BE2C (cell line): ENCODE results near the gene E2F6.

Experiments used
- DNase-seq: peaks from one replicate; pipeline ENCODE4 v3.0.0-alpha.2; 2020
- H3K27me3 ChIP-seq: fragments of 250-450 bp; sonication (Bioruptor Pico); 2 replicates; pipeline ENCODE4 v1.5.1; 2020; ENCODE audit warnings: mild to moderate bottlenecking
- H3K36me3 ChIP-seq: fragments of 250-450 bp; sonication (Bioruptor Pico); 2 replicates; pipeline ENCODE4 v1.5.1; 2020; ENCODE audit warnings: mild to moderate bottlenecking
- H3K4me1 ChIP-seq: fragments of 250-450 bp; sonication (Bioruptor Pico); 2 replicates; pipeline ENCODE4 v1.5.1; 2020
- H3K4me3 ChIP-seq: 2 replicates; pipeline ENCODE4 v1.5.1; 2011; ENCODE audit warnings: low read depth, low read length
- H3K9me3 ChIP-seq: fragments of 250-450 bp; sonication (Bioruptor Pico); 2 replicates; pipeline ENCODE4 v1.5.1; 2020
- TF ChIP-seq, protein P1 (sequence below): IDR thresholded peaks from 2 replicates; pipeline ENCODE4 v1.5.1; 2012; ENCODE audit warnings: mild to moderate bottlenecking, low read depth, low read length

Gene E2F6

GRCh38 chr2:11498543-11499034, 32.6 kb upstream of the E2F6 start:
- no peaks in the 10 kb centered on the region for H3K27me3 ChIP-seq
- TF ChIP-seq, protein P1, sequence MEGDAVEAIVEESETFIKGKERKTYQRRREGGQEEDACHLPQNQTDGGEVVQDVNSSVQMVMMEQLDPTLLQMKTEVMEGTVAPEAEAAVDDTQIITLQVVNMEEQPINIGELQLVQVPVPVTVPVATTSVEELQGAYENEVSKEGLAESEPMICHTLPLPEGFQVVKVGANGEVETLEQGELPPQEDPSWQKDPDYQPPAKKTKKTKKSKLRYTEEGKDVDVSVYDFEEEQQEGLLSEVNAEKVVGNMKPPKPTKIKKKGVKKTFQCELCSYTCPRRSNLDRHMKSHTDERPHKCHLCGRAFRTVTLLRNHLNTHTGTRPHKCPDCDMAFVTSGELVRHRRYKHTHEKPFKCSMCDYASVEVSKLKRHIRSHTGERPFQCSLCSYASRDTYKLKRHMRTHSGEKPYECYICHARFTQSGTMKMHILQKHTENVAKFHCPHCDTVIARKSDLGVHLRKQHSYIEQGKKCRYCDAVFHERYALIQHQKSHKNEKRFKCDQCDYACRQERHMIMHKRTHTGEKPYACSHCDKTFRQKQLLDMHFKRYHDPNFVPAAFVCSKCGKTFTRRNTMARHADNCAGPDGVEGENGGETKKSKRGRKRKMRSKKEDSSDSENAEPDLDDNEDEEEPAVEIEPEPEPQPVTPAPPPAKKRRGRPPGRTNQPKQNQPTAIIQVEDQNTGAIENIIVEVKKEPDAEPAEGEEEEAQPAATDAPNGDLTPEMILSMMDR = no peak
- H3K4me3 ChIP-seq = peak overlapping the region; percentile 14

GRCh38 chr2:11495844-11496681, 30.1 kb upstream of the E2F6 start:
- DNase-seq = peak; percentile 51
- Histone ChIP-seq H3K27me3 (no peaks in the 10 kb centered on the region), H3K4me1 (peaks cover 29% of the 10 kb centered on the region), H3K9me3 (no peaks in the 10 kb centered on the region), H3K4me3 (peak overlapping the region; percentile 48), H3K36me3 (no peaks in the 10 kb centered on the region)
- TF ChIP-seq, protein P1 = no peak

More at GRCh38 chr2:11498543-11499034, 32.6 kb upstream of the E2F6 start:
- Histone ChIP-seq H3K36me3 (no peaks in the 10 kb centered on the region), H3K9me3 (no peaks in the 10 kb centered on the region), H3K4me1 (peaks cover 15% of the 10 kb centered on the region)
- DNase-seq = peak; percentile 59

GRCh38 chr2:11494310-11494709, 28.3 kb upstream of the E2F6 start:
- no peaks in the 10 kb centered on the region for H3K27me3 ChIP-seq
- TF ChIP-seq, protein P1 = no peak
- H3K4me3 ChIP-seq = no peak overlapping the region
- DNase-seq = no peak
- H3K4me1 ChIP-seq = peaks cover 26% of the 10 kb centered on the region
- no peaks in the 10 kb centered on the region; the same call in 1 of the 2 replicates for H3K9me3 ChIP-seq
- no peaks in the 10 kb centered on the region for H3K36me3 ChIP-seq

GRCh38 chr2:11493282-11493681, 27.3 kb upstream of the E2F6 start:
- DNase-seq = no peak
- Histone ChIP-seq H3K27me3 (no peaks in the 10 kb centered on the region), H3K36me3 (no peaks in the 10 kb centered on the region), H3K9me3 (no peaks in the 10 kb centered on the region; the same call in 1 of the 2 replicates), H3K4me1 (peaks cover 18% of the 10 kb centered on the region), H3K4me3 (no peak overlapping the region)
- TF ChIP-seq, protein P1 = no peak

DNA sequence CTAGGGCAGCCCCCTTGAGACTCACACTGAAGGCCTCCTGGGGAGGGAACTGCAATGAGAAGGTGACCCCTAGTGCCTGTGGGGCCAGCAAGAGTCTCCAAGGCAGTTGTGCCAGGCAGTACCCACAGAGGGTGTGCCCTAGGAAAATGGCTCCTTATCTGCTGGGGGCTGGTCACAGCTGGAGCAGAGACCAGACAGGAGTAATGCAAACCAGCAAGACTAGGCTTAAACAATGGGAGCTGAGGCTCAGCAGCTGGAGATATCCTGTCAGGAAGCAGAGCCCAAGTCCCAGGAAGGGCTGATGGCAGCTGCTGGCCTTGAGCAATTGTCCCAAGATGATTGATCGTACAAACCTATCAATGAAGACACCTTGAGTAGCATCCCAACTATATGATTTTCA, 26.8 kb upstream of the E2F6 start:
- DNase-seq = peak; percentile 45
- H3K4me1 ChIP-seq = peaks cover 17% of the 10 kb centered on the region
- TF ChIP-seq, protein P1 = no peak
- H3K36me3 ChIP-seq = no peaks in the 10 kb centered on the region
- no peaks in the 10 kb centered on the region; the same call in 1 of the 2 replicates for H3K9me3 ChIP-seq
- H3K27me3 ChIP-seq = no peaks in the 10 kb centered on the region
- no peak overlapping the region for H3K4me3 ChIP-seq

DNA sequence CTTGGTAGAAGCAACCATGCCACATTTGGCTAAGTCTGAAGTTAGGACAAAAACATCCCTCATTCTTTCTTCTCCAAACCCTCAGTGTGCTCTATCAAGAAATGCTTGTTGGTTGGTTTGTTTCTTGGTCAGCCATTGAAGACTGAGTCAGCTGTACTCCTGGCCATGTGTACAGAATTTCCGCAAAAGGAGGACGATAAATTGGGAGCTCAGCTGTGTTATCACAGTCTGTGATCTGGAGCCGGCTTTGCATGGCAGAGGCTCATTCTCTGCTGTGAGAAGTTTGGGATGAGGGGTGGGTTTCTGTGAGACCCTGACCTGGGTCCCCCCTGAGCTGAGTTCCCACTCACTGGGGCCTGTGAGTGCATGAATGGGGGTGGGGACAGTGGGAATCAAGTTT, 26.3 kb upstream of the E2F6 start:
- H3K4me1 ChIP-seq = peaks cover 14% of the 10 kb centered on the region
- H3K36me3 ChIP-seq = no peaks in the 10 kb centered on the region
- no peak overlapping the region for H3K4me3 ChIP-seq
- no peaks in the 10 kb centered on the region for H3K27me3 ChIP-seq
- TF ChIP-seq, protein P1 = no peak
- no peak for DNase-seq
- H3K9me3 ChIP-seq = no peaks in the 10 kb centered on the region; the same call in 1 of the 2 replicates
